NT2/D1 (cell line): ENCODE results near the gene ATF7IP2.

Experiments used
- SUZ12 ChIP-seq: IDR thresholded peaks from 2 replicates; pipeline ENCODE4 v1.6.1; 2011; ENCODE audit not compliant: insufficient read length, insufficient read depth; ENCODE audit errors: extremely low read depth
- YY1 ChIP-seq: IDR thresholded peaks from 2 replicates; pipeline ENCODE4 v1.6.1; 2011; ENCODE audit not compliant: insufficient read length, insufficient read depth
- ZNF274 ChIP-seq: IDR thresholded peaks from 2 replicates; pipeline ENCODE4 v1.6.1; 2011; ENCODE audit warnings: mild to moderate bottlenecking, low read depth, low read length

GRCh38 chr16:10343124-10343760 is 42.6 kb upstream of the ATF7IP2 start:
- no peak for TF ChIP-seq ZNF274
- TF ChIP-seq YY1, result no peak
- no peak for TF ChIP-seq SUZ12
